GM12873 (cell line): ENCODE data around the gene MICU2.

Source experiments
- CTCF ChIP-seq: IDR thresholded peaks from 2 replicates; pipeline ENCODE4 v1.5.1; 2012; ENCODE audit warnings: low read depth, mild to moderate bottlenecking, moderate library complexity, low read length, control low read depth; ENCODE audit not compliant: insufficient read depth; ENCODE audit errors: missing control alignments

MICU2 gene

GRCh38 chr13:21632196-21632595, 28.2 kb upstream of the MICU2 start:
- TF ChIP-seq CTCF = no peak

- peak; percentile 61 for TF ChIP-seq CTCF
These were observed 21.4 kb upstream of the MICU2 start for GRCh38 chr13:21625366-21625765.

- no peak for TF ChIP-seq CTCF
These were observed 16.9 kb upstream of the MICU2 start for GRCh38 chr13:21620861-21621260.

- TF ChIP-seq CTCF = no peak
These were observed 15.8 kb upstream of the MICU2 start for GRCh38 chr13:21619633-21620220.

- no peak for TF ChIP-seq CTCF
These were observed 12.9 kb upstream of the MICU2 start for GRCh38 chr13:21616880-21617279.

GRCh38 chr13:21616205-21616866, 12.4 kb upstream of the MICU2 start:
- no peak for TF ChIP-seq CTCF

GRCh38 chr13:21615427-21615826, 11.5 kb upstream of the MICU2 start:
- TF ChIP-seq CTCF = no peak
